ENCODE data around the gene CHML. TPM values are rescaled to one million over a fixed set of nuclear protein-coding genes. Genes with fewer than 3 reads are reported as not detected.

CHML gene
- total and polyA plus RNA-seq, 2 of the 8 experiments (the other 6 are each of a cell fraction or from before 2014, with no cell fraction given): 11.5 to 82.4 TPM

GRCh38 chr1:241627453-241628259, 12.5 kb downstream of the CHML start:
- Histone ChIP-seq H3K4ac (replicated peaks; ENCODE audit: insufficient read length, low read depth, low read length) (no peak overlapping the region), H4K5ac (ENCODE audit: insufficient read length, low read depth, low read length) (no peak overlapping the region), H2BK15ac (ENCODE audit: low read length) (no peak overlapping the region), H3K14ac (ENCODE audit: insufficient read length) (no peak overlapping the region), H2AFZ (ENCODE audit: low read length) (no peak overlapping the region), H3K18ac (ENCODE audit: extremely low read depth, low read length) (no peak overlapping the region), H3K36me3 (ENCODE audit: control insufficient read depth in 2 of 4, insufficient read depth in 4 of 4, low read length in 3 of 4) (peaks cover 0 to 10% (median 0%) of the 10 kb centered on the region in 4 experiments; a peak in 2 of 8 replicates), H2BK5ac (ENCODE audit: low read depth, low read length) (no peak overlapping the region), H3K27me3 (replicated peaks in 1 of 4; ENCODE audit: control insufficient read depth in 3 of 4, extremely low read depth in 1 of 4, insufficient read depth in 3 of 4, low read length in 3 of 4) (no peaks in the 10 kb centered on the region), H3K23ac (ENCODE audit: insufficient read length) (no peak overlapping the region), H3K4me3 (ENCODE audit: extremely low read depth in 1 of 4, insufficient read depth in 2 of 4, low read depth in 3 of 4, low read length in 4 of 4) (no peak overlapping the region), H3K79me1 (ENCODE audit: low read depth, low read length) (no peaks in the 10 kb centered on the region), H2AK5ac (ENCODE audit: low read depth, low read length) (no peak overlapping the region), H4K8ac (ENCODE audit: extremely low read depth, insufficient read depth, low read length) (no peak overlapping the region), H3K4me2 (ENCODE audit: insufficient read depth in 1 of 2, low read depth in 2 of 2, low read length in 2 of 2) (no peak overlapping the region), H3K79me2 (ENCODE audit: control insufficient read depth in 1 of 2, insufficient read depth in 2 of 2, low read length in 2 of 2) (peaks cover 0 to 24% of the 10 kb centered on the region in 2 experiments; a peak in 3 of 4 replicates), H3K23me2 (ENCODE audit: low read depth, low read length) (no peaks in the 10 kb centered on the region), H3K9me3 (ENCODE audit: insufficient read depth in 2 of 2, low read depth in 1 of 2, low read length in 1 of 2) (no peaks in the 10 kb centered on the region), H3K9ac (replicated peaks in 1 of 4; ENCODE audit: extremely low read depth in 1 of 4, low read depth in 3 of 4, low read length in 3 of 4) (no peak overlapping the region), H3K56ac (replicated peaks; ENCODE audit: insufficient read length, low read depth, low read length) (no peak overlapping the region), H4K91ac (replicated peaks; ENCODE audit: insufficient read length, low read length) (no peak overlapping the region), H3K27ac (ENCODE audit: low read depth, low read length) (no peak overlapping the region), H4K20me1 (replicated peaks in 1 of 2; ENCODE audit: control insufficient read depth in 1 of 2, insufficient read depth in 2 of 2, low read length in 2 of 2) (peaks cover 2 to 3% of the 10 kb centered on the region in 2 experiments), H2BK120ac (replicated peaks; ENCODE audit: low read depth, low read length) (no peak overlapping the region), H2BK12ac (ENCODE audit: low read depth, low read length) (no peak overlapping the region), H3K4me1 (replicated peaks in 1 of 4; ENCODE audit: control insufficient read depth in 3 of 4, insufficient read depth in 4 of 4, low read length in 3 of 4) (peaks cover 0 to 3% (median 0%) of the 10 kb centered on the region in 4 experiments; a peak in 3 of 7 replicates), H2BK20ac (ENCODE audit: low read length) (no peak overlapping the region)
- 72% methylated on average over 8 of the region's 9 CpGs; no CpG with 5 or more reads in 1 of the 2 experiments for WGBS, 2 experiments (ENCODE audit: extremely low coverage in 1 of 2, insufficient coverage in 1 of 2, insufficient read length in 1 of 2, insufficient replicate concordance in 2 of 2, low coverage in 1 of 2, low lambda C conversion rate in 2 of 2, missing lambda C conversion rate in 1 of 2)
- FAIRE-seq: no peak
- POLR2A ChIA-PET (ENCODE audit: partially characterized antibody): no interaction called here
- DNase-seq (ENCODE audit: low read depth in 1 of 2, low spot score in 2 of 2): no peak
- CTCF ChIA-PET (ENCODE audit: partially characterized antibody): interaction anchor here (1.0 to 1.5 kb wide), 6 partner anchors 10 to 217 kb away, joined by 3 to 8 read pairs (median 3); no protein-coding TSS in a partner anchor
- TF ChIP-seq MAX (IDR thresholded peaks at IDR 0.05): no peak
- no peak for TF ChIP-seq SRF (IDR thresholded peaks at IDR 0.05; ENCODE audit: low read depth, low read length)
- no peak for TF ChIP-seq SP4 (IDR thresholded peaks at IDR 0.05; ENCODE audit: low read length)
- TF ChIP-seq FOSL1 (IDR thresholded peaks at IDR 0.05; ENCODE audit: insufficient read depth, low read depth, low read length): no peak
- no peak for TF ChIP-seq CREB1 (IDR thresholded peaks at IDR 0.05)
- TF ChIP-seq TCF12 (IDR thresholded peaks at IDR 0.05; ENCODE audit: low read depth, low read length): no peak
- no peak for TF ChIP-seq MAFK (IDR thresholded peaks at IDR 0.05; ENCODE audit: low read depth, low read length)
- TF ChIP-seq HDAC6 (IDR thresholded peaks at IDR 0.05; ENCODE audit: low read depth, low read length): no peak
- TF ChIP-seq CBX5 (IDR thresholded peaks at IDR 0.05; ENCODE audit: low read depth, low read length): no peak
- TF ChIP-seq RAD21 (IDR thresholded peaks at IDR 0.05 in 1 of 2, conservative IDR thresholded peaks at IDR 0.05 in 1 of 2; ENCODE audit: low read depth in 2 of 2, low read length in 2 of 2): peak in 1 of 2 experiments; percentile 34; a peak in 2 of 4 replicates

Measured in H1 (cell line).